ENCODE data around the gene ARHGEF7.

ARHGEF7 gene

GRCh38 chr13:111328574-111329410, 213.7 kb downstream of the ARHGEF7 start:
- DNase-seq: no peak

DNA sequence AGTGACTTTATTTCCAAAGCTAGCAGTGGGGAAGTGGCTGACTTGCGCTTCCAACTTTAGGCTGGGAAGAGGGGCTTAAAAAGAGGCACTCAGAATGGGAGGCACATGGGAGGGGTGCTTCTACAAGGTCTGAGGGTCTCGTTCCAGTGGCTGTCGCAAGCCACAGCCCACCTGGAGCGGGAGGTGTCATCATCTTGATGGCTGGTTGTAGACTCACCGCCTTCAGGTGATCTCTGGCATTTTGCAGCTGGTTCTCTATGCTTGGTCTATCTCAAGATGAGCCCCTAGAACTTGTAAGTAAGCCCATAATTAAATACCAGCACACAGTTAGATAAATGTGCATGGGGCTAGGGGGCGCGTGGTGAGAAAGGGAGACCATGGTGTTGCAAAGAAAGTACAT, 214.5 kb downstream of the ARHGEF7 start:
- DNase-seq: no peak

DNA sequence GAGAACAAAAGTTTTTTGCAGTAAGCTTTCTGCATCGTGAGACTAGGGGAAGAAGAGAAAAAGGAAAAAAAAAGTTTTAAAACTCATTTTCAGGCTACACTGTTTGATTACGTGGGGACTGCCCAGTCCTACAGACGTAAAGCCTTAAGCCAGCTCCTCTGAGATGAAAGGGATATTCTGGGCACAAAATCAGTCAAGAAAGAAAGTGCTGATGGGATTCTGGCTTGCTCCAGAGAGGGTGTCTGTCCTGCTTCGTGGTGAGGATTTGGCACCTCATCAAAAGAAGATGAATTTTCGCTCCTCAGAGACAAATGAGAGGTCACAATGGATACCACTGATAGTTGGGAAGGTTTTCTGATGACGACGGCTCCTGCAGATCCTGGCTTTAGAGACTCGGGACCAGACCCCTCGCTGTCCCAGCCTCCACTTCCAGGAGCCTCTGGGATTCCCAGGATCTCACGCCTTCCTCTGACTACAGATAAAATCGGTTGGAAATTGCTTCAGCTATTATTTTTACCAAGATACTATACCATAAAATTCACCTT, 215.0 kb downstream of the ARHGEF7 start:
- no peak for DNase-seq

DNA sequence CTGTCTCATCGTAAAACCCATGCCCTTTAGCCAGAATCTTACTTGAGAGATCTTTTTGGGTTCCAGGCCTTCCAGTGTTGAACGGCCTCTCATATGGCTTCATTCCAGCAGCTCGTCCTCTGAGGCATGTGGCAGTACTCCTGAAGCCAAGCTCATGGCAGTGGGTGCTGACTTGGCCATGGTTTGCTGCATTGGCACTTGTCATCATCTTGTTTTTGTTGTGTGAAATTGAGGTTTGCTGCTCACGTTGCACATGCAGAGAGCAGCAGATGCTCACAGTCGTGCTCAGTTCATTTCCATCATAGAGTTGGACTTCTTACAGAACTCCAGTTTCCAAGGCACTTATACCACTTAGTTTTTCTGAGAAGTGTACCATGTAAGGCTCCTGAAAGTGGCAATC, 220.2 kb downstream of the ARHGEF7 start:
- DNase-seq: no peak

DNA sequence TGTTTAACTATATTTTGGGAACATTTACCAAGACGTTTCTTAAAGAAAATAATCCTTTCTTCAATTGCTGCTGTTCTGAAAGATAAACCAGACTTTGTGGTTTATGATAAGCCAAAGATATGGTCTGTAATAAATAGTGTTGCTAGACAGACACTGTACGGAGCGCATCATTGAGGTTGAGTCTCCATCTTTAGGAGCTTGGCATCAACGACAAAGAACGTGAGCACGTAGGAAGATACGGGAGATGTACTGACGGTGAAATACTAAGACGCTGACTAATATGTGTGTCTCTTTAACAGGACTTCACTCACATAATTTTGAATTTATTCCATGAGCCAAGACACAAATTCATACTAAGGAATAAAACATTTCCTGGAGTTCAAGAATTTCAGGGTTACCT, 221.6 kb downstream of the ARHGEF7 start:
- no peak for DNase-seq

DNA sequence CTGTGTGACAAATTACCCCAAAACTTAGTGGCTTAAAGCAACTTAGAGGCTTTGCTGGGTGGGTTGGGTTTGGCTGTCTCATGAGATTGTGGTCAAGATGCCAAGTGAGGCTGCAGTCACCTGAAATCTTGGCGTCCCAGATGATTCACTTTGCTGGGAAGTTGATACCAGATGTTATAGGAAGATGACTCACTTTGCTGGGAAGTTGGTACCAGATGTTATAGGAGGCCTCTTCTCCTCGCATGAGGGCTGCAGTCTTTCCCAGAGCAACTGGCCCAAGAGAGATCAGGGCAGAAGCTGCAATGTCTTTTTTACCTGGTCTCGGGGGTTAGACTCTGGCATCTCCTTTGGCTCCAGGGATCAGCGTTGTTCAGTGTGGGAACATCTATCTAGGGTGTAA, 222.1 kb downstream of the ARHGEF7 start:
- DNase-seq: no peak

GRCh38 chr13:111337741-111338140, 222.6 kb downstream of the ARHGEF7 start:
- no peak for DNase-seq

- DNase-seq: no peak
Observed at GRCh38 chr13:111338841-111339240, 223.7 kb downstream of the ARHGEF7 start.

DNA sequence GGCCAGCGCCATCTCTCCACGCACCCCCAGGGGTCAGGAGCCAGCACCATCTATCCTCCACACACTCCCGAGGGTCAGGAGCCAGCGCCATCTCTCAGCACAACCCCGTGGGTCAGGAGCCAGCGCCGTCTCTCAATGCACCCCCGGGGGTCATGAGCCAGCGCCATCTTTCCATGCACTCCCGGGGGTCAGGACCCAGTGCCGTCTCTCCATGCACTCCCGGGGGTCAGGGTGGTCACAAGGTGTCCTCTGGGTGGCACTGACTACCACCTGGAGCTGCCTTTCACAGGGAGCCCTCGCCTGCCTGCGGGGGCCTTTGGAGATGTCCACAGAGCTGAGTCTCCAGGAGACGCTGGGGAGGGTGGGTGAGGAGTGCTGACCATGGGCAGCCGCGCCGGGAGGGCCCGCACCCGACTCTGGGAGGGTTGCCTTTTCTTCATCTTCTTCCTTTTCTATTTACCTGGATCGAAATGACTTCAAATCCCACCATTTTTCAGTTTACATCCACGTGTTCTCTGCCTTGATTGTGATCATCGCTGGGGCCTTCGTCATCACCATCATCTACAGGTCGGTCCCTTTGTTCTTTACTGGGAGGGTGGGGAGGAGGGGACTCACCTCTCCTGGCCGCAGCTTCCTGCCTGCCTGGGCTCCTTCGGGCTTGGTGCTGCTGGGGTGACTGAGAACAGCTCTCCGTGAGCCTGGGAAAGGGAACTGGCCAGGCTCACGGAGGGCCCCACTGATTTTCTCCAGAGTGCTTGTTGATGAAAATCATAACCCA, 224.4 kb downstream of the ARHGEF7 start:
- DNase-seq: no peak

DNA sequence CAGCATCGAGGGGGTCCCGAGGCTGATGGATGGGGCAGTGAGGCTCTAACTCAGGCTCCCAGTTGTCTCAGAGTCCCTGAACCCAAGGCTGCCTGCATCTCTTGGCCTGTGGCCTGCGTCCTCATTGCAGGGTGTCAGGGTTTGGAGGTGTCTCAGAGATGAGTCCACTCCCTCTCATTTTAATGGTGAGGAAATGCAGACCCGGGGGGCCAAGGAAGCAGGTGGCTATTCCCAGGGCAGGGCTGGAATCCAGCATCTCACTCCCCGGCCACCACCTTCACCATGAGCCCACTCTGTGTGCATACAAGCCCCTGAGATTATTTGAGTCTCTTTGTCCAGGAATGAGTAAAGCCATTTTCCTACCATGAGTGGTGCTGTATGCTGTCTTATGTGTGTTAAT, 226.8 kb downstream of the ARHGEF7 start:
- DNase-seq: no peak

DNA sequence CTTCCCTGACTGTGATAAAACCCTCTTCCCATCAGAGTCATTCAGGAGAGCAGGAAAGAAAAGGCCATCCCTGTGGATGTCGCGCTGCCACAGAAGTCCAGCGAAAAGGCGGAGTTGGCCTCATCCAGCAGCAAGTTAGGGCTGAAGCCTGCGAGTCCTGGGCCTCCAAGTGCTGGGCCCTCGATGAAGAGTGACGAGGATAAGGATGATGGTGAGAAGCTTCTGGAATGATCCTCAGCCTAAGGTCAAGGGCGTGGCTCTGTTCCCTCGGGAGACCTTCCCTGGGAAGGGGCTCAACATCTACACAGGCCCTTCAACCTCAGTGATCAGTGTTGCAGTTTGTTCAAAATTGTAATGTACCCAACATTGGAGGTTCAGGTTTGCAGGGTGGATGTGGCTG, 227.6 kb downstream of the ARHGEF7 start:
- no peak for DNase-seq

GRCh38 chr13:111343186-111343805, 228.2 kb downstream of the ARHGEF7 start:
- no peak for DNase-seq

- DNase-seq: no peak
Observed at GRCh38 chr13:111344471-111345191, 229.5 kb downstream of the ARHGEF7 start.

DNA sequence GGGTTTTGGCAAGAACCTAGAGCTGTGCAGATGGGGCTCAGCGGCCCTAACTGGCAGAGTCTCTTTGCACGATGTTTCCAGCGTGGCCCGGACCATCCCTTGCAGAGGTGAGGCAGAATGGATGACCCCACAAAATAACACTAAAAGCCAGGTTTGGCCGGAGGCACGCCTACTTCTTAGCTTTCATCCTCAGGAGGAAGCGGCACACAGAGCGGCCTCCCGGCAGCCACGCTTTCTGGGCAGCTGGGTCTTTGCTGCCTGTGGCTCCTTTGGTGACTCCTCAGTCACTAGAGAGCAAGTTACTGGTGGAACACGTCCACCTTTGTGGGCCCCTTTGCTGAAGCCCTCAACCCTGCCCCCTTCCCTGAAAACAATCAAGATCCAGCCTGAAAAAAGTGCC, 230.6 kb downstream of the ARHGEF7 start:
- no peak for DNase-seq

DNA sequence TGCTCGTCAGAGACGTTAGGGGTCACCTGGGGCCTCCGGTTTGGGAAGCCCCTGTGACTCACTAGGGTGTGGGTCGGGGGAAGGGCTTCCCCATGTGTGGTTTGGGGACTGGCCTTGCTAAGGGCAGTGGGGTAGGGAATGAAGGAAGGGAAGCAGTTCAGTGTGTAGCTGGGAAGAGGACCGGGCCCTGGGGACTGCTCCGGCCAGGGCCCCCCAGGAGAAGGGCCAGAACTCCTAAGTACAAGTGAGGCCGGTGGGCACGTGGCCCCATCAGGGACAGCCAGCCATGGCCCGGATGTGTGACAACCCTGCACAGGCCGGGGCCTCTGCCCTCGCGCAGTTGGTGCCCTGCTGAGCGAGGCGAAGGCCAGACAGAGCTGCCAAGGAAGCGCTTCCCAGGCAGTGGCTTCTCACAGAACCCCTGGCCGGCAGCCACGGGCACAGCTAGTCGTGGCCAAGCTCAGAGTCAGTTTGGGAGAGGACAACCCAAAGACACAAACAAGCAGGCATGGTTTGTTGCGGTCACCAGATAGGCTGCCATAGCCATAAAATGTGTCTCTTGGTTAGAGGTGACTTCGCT, 231.1 kb downstream of the ARHGEF7 start:
- no peak for DNase-seq

- no peak for DNase-seq
Observed at GRCh38 chr13:111347438-111347837, 232.3 kb downstream of the ARHGEF7 start.

DNA sequence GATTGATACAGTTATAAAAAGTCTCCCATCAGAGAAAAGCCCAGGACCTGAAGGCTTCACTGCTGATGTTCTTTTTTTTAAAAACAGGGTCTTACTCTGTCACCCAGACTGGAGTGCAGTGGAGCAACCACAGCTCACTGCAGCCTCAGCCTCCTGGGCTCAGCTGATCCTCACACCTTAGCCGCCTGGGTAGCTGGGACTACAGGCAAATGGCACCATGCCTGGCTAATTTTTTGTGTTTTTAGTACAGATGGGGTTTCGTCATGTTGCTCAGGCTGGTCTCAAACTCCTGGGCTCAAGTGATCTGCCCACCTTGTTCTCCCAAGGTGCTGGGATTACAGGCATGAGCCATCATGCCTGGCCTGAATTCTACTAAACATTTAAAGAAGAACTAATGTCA, 238.4 kb downstream of the ARHGEF7 start:
- DNase-seq: no peak

- no peak for DNase-seq
Observed at GRCh38 chr13:111354789-111355188, 239.7 kb downstream of the ARHGEF7 start.
